Activated CD4-positive, alpha-beta T cell treated with anti-CD3 and anti-CD28 coated beads for 1 hour (primary cell): ENCODE data around the gene ADAMTS9.

Source experiments
- DNase-seq: peaks from one replicate; pipeline ENCODE4 v3.0.0-alpha.2; 2020

The ADAMTS9 gene

DNA sequence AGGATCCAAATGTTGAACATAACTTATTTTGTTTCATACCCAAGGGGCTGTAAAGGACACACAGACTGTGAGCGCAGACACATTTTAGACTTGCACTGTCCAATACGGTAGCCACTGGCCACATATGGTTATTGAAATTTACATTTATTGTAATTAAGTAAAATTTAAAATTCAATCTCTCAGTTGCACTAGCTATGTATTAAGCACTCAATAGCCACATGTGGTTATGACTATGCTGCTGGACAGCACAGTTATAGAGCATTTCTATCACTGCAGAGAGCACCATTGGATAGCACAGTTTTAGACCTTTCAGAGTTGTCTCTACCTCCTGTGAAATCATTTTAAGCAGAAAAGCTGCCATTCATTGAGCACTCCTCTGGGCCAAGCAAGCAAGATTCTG is 204.3 kb downstream of the ADAMTS9 start:
- DNase-seq: no peak

DNA sequence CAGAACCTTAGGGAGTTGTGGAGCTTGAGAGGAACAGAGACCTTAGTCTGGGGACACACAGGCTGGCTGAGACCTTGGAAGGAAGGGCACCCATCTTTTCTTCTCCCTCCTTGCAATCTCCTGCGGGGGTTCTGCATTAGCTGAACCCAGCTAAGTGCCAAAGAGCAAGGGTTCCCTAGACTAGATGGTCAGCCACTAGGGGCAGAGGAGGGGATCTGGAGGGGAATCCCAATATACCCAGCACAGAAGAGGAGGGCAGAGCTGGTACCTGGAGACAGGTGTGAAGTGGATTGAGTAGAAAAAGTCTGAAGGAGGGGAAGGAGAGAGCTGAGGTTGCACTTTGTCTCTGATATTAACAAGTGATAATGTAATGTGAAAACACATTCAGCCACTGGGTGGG is 212.8 kb downstream of the ADAMTS9 start:
- DNase-seq: no peak

DNA sequence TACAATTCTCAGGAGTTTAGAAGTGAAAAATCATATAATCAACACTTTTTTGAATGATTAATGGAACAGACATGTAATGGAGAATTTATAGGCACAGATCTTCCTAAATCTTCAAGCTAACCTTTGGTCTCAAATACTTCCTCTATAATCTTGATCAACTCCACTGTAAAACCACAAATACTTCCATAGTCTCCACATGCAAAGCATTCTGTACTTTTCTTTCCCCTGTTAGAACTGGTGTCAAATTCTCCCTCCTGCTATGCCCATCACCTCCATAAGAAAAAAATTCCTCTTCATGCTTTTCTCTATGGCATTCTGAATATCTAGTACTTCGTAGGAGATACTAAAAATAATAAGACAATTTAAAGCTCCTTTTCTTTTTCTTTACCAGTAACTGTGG is 214.3 kb downstream of the ADAMTS9 start:
- no peak for DNase-seq

DNA sequence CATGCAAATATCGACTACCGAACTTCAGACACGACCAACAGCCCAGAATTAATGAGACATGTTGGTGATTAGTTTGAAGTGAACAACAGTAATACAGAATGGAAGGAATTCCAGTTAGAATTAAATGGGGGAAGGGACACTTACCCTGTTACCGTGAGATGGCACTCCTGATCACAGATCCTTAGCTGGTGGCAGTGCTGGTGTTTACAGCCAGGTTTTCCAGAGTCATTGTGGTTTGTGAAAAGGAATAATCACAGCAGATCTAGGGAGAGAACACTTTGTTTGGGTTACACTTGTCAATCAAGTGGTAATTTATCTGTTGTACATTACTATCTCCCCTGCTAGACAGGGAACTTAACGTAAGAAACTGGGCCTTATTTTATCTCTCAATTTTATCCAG is 217.4 kb downstream of the ADAMTS9 start:
- DNase-seq: no peak

DNA sequence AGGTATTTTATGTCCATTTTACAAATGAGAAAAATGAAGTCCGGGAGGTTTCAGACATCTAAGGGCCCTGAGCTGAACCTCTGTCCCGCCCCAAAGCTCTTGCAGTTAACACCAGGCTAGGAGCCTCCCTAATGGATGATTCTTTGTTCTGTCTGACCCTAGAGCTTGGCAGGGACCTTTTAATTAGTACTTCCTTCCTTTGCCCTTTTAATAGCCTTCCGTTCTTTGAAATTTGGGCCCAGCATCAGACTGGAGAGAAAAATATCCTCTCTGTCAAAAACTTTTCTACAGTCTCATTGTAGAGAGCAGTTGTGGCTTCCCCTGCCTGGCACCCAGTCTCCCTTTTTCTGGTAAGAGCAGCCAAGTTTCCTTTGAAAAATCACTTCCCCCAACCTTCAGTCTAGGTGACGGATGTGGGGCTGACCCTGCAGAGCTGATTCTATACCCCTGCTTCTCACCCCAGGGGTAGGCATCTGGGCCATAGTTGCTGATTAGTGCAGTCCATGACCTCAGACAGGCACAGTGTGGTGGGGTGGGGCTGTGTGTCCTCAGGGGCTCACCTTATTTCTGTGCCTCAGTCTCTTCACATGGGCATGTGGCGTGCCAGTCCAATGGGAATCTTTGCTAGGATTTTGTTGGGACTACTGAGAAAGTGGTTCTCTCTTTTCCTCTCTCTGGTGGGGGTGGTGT is 220.4 kb downstream of the ADAMTS9 start:
- DNase-seq: no peak
